ENCODE measurements around the gene LY6G6D.

LY6G6D gene

DNA sequence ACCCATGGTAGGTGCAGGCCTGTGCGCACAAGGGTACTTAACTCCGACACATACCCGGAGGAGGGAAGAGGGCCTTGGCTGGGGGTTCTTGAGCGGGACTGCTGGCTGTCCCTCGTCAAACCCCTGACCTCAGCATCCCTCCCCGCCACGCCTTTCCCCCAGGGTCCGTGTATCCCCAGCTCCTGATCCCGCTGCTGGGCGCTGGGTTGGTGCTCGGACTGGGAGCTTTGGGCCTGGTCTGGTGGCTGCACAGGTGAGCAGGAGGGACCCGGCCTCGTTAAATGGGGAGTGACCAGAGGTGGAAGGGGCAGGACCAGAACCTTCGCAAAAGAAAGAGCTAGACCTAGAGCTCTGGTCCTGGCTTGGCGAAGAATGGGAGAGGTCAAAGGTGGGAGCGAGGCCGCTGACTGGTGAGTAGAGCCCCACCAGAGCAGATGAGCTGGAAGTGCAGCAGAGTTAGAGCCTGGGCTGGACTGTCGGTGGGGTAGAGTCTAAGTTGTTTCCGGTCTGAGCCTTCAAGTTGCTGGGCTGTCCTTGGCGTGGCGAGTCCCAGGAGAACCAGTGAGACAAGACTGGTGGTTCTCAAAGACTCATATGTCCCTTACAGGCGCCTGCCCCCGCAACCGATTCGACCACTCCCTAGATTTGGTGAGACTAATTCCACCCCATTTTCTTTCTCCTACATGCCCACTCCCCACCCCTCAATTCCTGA is 9.0 kb downstream of the LY6G6D start:
- Histone ChIP-seq H4K20me1 (ENCODE audit: insufficient read depth, low read length) (0 out of 2 replicates have a peak, but pooled peaks cover 5% of the 10 kb centered on the region), H3K9me3 (ENCODE audit: insufficient read depth, low read length) (no peaks in the 10 kb centered on the region), H3K27ac (ENCODE audit: low read length) (no peak overlapping the region), H3K27me3 (ENCODE audit: low read depth, low read length) (no peaks in the 10 kb centered on the region), H3K36me3 (replicated peaks; ENCODE audit: low read depth, low read length) (peaks cover 15% of the 10 kb centered on the region), H3K4me1 (ENCODE audit: low read length) (peaks cover 22% of the 10 kb centered on the region), H2AFZ (ENCODE audit: low read depth, low read length) (no peak overlapping the region), H3K4me3 (ENCODE audit: low read length) (no peak overlapping the region), H3K79me2 (ENCODE audit: low read length) (no peaks in the 10 kb centered on the region), H3K9ac (ENCODE audit: low read length) (no peak overlapping the region), H3K4me2 (ENCODE audit: low read length) (no peak overlapping the region)
- TF ChIP-seq EZH2phosphoT487 (IDR thresholded peaks at IDR 0.05; ENCODE audit: low read depth) = no peak
- TF ChIP-seq, protein P1, sequence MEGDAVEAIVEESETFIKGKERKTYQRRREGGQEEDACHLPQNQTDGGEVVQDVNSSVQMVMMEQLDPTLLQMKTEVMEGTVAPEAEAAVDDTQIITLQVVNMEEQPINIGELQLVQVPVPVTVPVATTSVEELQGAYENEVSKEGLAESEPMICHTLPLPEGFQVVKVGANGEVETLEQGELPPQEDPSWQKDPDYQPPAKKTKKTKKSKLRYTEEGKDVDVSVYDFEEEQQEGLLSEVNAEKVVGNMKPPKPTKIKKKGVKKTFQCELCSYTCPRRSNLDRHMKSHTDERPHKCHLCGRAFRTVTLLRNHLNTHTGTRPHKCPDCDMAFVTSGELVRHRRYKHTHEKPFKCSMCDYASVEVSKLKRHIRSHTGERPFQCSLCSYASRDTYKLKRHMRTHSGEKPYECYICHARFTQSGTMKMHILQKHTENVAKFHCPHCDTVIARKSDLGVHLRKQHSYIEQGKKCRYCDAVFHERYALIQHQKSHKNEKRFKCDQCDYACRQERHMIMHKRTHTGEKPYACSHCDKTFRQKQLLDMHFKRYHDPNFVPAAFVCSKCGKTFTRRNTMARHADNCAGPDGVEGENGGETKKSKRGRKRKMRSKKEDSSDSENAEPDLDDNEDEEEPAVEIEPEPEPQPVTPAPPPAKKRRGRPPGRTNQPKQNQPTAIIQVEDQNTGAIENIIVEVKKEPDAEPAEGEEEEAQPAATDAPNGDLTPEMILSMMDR (IDR thresholded peaks at IDR 0.05; ENCODE audit: low read depth, low read length) = no peak

DNA sequence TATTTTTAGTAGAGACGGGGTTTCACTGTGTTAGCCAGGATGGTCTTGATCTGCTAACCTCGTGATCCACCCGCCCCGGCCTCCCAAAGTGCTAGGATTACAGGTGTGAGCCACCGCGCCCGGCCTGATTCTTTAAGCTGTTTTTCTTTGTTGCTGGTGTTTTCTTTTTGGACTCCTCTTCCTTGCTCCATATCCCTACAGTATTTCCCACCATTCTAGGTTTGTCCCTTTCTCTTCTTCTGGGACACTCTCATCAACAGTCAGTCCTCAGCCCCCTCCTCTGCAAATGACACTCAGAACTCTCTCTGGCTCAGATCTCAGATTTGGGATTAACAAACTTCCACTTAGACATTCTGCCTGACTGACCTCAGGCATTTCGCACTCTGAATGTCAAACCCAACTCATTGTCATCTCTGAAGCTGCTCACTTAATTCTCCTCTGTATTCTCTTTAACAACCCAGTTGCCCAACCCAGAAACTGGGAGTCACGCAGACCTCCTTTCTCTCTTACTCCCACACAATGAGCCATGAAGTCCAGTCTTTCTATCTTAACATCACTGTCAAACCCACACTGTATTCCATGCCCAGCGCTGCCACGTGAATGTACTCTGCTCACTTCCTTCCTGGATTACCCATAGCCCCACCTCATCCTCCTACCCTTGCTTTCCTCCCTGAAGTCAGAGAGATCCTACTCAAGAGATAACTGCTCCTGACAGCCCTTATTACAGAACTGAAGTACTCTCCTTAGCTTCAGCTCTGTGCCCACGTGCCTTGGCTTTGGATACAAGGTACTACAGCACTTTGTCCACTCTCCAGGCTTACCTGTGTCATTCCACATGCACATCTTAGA is 10.6 kb downstream of the LY6G6D start:
- Histone ChIP-seq H3K4me2 (ENCODE audit: low read length) (no peak overlapping the region), H3K36me3 (replicated peaks; ENCODE audit: low read depth, low read length) (peaks cover 23% of the 10 kb centered on the region), H3K4me1 (ENCODE audit: low read length) (peaks cover 30% of the 10 kb centered on the region), H3K9me3 (ENCODE audit: insufficient read depth, low read length) (no peaks in the 10 kb centered on the region), H3K4me3 (ENCODE audit: low read length) (no peak overlapping the region), H3K9ac (ENCODE audit: low read length) (no peak overlapping the region), H3K79me2 (ENCODE audit: low read length) (no peaks in the 10 kb centered on the region), H3K27me3 (ENCODE audit: low read depth, low read length) (no peaks in the 10 kb centered on the region), H3K27ac (ENCODE audit: low read length) (no peak overlapping the region), H4K20me1 (ENCODE audit: insufficient read depth, low read length) (0 out of 2 replicates have a peak, but pooled peaks cover 5% of the 10 kb centered on the region), H2AFZ (ENCODE audit: low read depth, low read length) (no peak overlapping the region)
- TF ChIP-seq, protein P1 (IDR thresholded peaks at IDR 0.05; ENCODE audit: low read depth, low read length) = no peak
- no peak for TF ChIP-seq EZH2phosphoT487 (IDR thresholded peaks at IDR 0.05; ENCODE audit: low read depth)

DNA sequence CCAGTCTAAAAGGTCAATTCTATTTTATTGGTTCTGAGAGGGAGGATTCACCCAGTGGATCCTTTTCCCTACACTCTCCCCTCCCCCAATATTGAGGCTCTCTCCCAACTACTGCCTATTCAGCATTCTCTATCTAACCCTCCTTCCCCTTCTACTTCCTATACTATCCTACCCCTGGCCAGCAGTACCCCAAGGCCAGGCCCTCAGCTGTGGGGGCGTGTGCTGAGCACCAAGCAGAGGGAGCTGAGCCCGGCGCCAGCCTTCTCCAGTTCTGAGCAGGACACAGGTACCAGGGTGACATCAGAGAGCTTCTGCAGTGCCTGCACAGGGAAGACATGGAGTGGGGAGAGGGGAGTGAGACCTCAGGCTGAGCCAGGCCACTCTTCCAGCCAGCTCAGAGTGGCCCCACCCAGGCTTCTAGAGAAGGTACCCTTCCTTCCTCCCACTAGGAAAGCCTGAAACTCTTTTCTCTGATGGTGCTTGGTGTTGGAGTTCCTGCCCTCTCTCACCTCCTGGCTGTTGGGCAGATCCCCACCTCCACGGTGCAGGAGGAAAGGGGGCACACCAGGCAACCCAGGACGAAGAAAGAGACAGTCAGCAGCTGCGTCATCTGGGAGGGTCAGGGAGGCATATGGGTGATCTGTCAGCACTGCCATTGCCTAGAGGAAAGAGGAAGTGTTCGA is 12.0 kb downstream of the LY6G6D start:
- peaks cover 32% of the 10 kb centered on the region for H3K36me3 ChIP-seq (replicated peaks; ENCODE audit: low read depth, low read length)
- 0 out of 2 replicates have a peak, but pooled peaks cover 5% of the 10 kb centered on the region for H4K20me1 ChIP-seq (ENCODE audit: insufficient read depth, low read length)
- H3K4me3 ChIP-seq (ENCODE audit: low read length) = no peak overlapping the region
- TF ChIP-seq EZH2phosphoT487 (IDR thresholded peaks at IDR 0.05; ENCODE audit: low read depth) = no peak
- no peaks in the 10 kb centered on the region for H3K9me3 ChIP-seq (ENCODE audit: insufficient read depth, low read length)
- H3K27ac ChIP-seq (ENCODE audit: low read length) = peak overlapping the region; percentile 75
- H3K79me2 ChIP-seq (ENCODE audit: low read length) = no peaks in the 10 kb centered on the region
- peak overlapping the region; percentile 48 for H3K4me2 ChIP-seq (ENCODE audit: low read length)
- H3K9ac ChIP-seq (ENCODE audit: low read length) = no peak overlapping the region
- no peaks in the 10 kb centered on the region for H3K27me3 ChIP-seq (ENCODE audit: low read depth, low read length)
- H2AFZ ChIP-seq (ENCODE audit: low read depth, low read length) = no peak overlapping the region
- H3K4me1 ChIP-seq (ENCODE audit: low read length) = peaks cover 30% of the 10 kb centered on the region

DNA sequence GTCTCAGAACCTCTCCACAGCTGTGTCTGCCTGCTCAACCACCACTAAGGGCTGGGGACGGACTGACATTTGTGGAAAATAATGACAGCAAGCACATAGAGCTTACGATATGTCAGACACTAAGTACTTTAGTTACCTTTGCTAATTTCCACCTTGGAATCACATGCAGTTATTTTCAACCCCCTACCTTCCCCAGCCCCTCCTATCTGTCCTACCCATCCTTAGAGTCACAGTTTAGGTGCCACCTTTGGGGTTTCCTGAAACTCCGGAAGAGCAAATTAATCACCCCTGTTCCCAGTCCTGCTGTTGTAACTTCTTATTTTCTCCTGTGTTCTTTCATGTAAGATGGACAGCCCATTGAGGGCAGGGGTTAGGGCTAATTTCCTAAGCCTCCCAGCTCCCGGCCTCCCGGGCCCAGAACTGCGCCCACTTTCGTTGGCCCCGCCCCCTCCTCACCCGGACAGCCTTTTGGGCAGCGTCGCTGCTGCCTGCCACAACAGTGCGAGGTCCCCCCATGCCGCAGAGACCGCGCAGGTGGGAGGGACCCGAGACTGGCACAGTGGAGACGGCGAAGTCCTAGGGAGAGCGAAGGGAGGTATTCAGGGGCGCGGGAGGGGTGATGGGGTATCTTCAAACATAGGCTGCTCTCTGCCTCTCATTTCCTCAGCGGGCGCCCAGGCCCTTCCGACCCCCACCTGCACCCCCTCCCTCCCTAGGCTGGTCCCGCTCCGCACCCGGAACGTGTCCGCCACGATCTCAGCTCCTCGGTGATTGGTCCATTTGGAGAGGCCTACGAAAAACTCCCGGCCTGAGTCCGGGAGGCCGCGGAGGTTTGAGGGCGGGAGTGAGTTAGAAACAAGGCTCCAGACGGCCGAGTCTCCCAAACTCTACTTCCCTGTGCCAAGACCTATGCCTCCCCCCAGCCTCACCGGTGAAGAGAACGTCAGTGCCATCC is 12.8 kb downstream of the LY6G6D start:
- no peaks in the 10 kb centered on the region for H3K27me3 ChIP-seq (ENCODE audit: low read depth, low read length)
- H3K27ac ChIP-seq (ENCODE audit: low read length) = peak overlapping the region; percentile 75
- no peaks in the 10 kb centered on the region for H3K79me2 ChIP-seq (ENCODE audit: low read length)
- peak overlapping the region; percentile 48 for H3K4me2 ChIP-seq (ENCODE audit: low read length)
- H2AFZ ChIP-seq (ENCODE audit: low read depth, low read length) = no peak overlapping the region
- no peaks in the 10 kb centered on the region for H3K9me3 ChIP-seq (ENCODE audit: insufficient read depth, low read length)
- 0 out of 2 replicates have a peak, but pooled peaks cover 5% of the 10 kb centered on the region for H4K20me1 ChIP-seq (ENCODE audit: insufficient read depth, low read length)
- peaks cover 30% of the 10 kb centered on the region for H3K4me1 ChIP-seq (ENCODE audit: low read length)
- H3K36me3 ChIP-seq (replicated peaks; ENCODE audit: low read depth, low read length) = peaks cover 33% of the 10 kb centered on the region
- 0 out of 2 replicates have a peak overlapping the region, but pooled peaks have one; percentile 18 for H3K9ac ChIP-seq (ENCODE audit: low read length)
- H3K4me3 ChIP-seq (ENCODE audit: low read length) = no peak overlapping the region
- TF ChIP-seq EZH2phosphoT487 (IDR thresholded peaks at IDR 0.05; ENCODE audit: low read depth) = no peak
- TF ChIP-seq, protein P1 (IDR thresholded peaks at IDR 0.05; ENCODE audit: low read depth, low read length) = no peak

Measured in OCI-LY3 (cell line).